GM18909 (cell line): ENCODE results near the gene ERCC6.

Experiments used
- ATAC-seq: cut with Tn5 transposase; IDR thresholded peaks from one replicate; pipeline ENCODE4 v1.9.1; 2021; ENCODE audit warnings: mild to moderate bottlenecking; ENCODE audit not compliant: unreplicated experiment, poor library complexity

Gene ERCC6

GRCh38 chr10:49465736-49466135 is 73.2 kb downstream of the ERCC6 start:
- no peak for ATAC-seq
